ENCODE measurements around the gene STEAP2.

The STEAP2 gene

GRCh38 chr7:90274161-90274560 lies 62.6 kb downstream of the STEAP2 start:
- H3K9me3 ChIP-seq: no peaks in the 10 kb centered on the region
- H3K4me3 ChIP-seq: no peak overlapping the region
- H3K27me3 ChIP-seq (ENCODE audit: low read depth): no peaks in the 10 kb centered on the region
- no peaks in the 10 kb centered on the region for H3K36me3 ChIP-seq (replicated peaks)
- DNase-seq (ENCODE audit: low spot score in 2 of 2): no peak
- no peaks in the 10 kb centered on the region for H3K4me1 ChIP-seq
- in situ Hi-C loops (cut with MboI; ENCODE audit: low sequenced_read_pairs): loop anchor here (25.0 kb wide), 1 partner anchor 112 kb away; the partner anchor contains the start of gene STEAP1

- H3K4me1 ChIP-seq: no peaks in the 10 kb centered on the region
- no peak for DNase-seq (ENCODE audit: low spot score in 2 of 2)
- no peaks in the 10 kb centered on the region for H3K36me3 ChIP-seq (replicated peaks)
- no peaks in the 10 kb centered on the region for H3K9me3 ChIP-seq
- in situ Hi-C loops (cut with MboI; ENCODE audit: low sequenced_read_pairs): no loop called here
- H3K27me3 ChIP-seq (ENCODE audit: low read depth): no peaks in the 10 kb centered on the region
- no peak overlapping the region for H3K4me3 ChIP-seq
These were observed 64.6 kb downstream of the STEAP2 start for GRCh38 chr7:90276033-90276728.

Data from HAP-1 (cell line).